IgD-negative memory B cell (primary cell): ENCODE results near the gene RIPK1. TPM values are rescaled to one million over a fixed set of nuclear protein-coding genes. Genes with fewer than 3 reads are reported as not detected.
"Not testable (repeated sequence)": the region's sequence is repeated elsewhere in the genome, so short reads cannot be mapped to it uniquely, and the experiment has no call there.

Experiments
- H3K27ac Mint-ChIP-seq, 3 donors: one replicate each; pipeline ENCODE4 v1.8.0; 2020 to 2022; ENCODE audit warnings: mild to moderate bottlenecking in 3 of 3, mixed read lengths in 3 of 3, moderate library complexity in 1 of 3
- H3K27me3 Mint-ChIP-seq: one replicate; pipeline ENCODE4 v1.8.0; 2021; ENCODE audit warnings: mixed read lengths
- H3K36me3 Mint-ChIP-seq: one replicate; pipeline ENCODE4 v1.8.0; 2020; ENCODE audit warnings: mild to moderate bottlenecking, mixed read lengths
- H3K4me1 Mint-ChIP-seq, 3 donors: one replicate each; pipeline ENCODE4 v1.8.0; 2020 to 2022; ENCODE audit warnings: mixed read lengths in 3 of 3, mild to moderate bottlenecking in 1 of 3
- H3K4me3 Mint-ChIP-seq, 4 donors: one replicate each; pipeline ENCODE4 v1.8.0; 2020 to 2022; ENCODE audit warnings: mild to moderate bottlenecking in 4 of 4, mixed read lengths in 4 of 4, moderate library complexity in 3 of 4
- H3K9me3 Mint-ChIP-seq, 3 donors: one replicate each; pipeline ENCODE4 v1.8.0; 2020 to 2021; ENCODE audit warnings: mixed read lengths in 3 of 3, mild to moderate bottlenecking in 1 of 3
- polyA plus RNA-seq: library from polyadenylated mRNA; unstranded; fragments of 300-500 nt; fragmentation: Illumina TruSeq; gene quantifications from one replicate; pipeline ENCODE4 v1.2.3, GENCODE V29; 2021

Gene RIPK1
- polyA plus RNA-seq, 1 donor from 2014 or later = 13.0 TPM

DNA sequence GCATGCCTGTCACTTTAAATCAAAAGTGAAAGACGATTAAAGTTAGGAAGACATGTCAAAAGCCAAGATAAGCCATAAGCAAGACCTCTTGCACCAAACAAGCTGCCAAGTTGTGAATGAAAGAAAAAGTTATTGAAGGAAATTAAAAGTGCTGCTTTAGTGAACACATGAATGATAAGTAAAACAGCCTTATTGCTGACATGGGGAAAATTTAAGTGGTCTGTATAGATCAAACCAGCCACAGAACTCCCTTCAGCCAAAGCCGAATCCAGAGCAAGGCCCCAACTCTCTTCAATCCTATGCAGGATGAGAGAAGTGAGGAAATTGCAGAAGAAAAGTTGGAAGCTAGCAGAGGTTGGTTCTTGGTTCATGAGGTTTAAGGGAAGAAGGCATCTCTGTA is 9.3 kb upstream of the RIPK1 start:
- Mint-ChIP-seq H3K4me3 (peak overlapping the region in 1 of 4 donors; percentile 56), H3K36me3 (no peaks in the 10 kb centered on the region), H3K4me1 (no peaks in the 10 kb centered on the region), H3K27me3 (no peaks in the 10 kb centered on the region), H3K9me3 (no peaks in the 10 kb centered on the region), H3K27ac (no peak overlapping the region)

DNA sequence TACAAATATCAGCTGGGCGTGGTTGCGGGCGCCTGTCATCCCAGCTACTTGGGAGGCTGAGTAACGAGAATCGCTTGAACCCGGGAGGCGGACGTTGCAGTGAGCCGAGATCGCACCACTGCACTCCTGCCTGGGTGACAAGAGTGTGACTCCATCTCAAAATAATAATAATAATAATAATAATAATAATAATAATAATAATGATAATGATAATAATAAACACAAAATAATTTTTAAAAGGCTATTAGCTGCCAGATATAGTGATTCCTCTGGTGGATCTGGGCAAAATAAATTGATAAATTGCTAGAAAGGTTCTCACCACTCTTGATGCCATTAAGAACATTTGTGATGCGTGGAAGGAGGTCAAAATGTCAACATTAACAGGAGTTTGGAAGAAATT is 8.2 kb upstream of the RIPK1 start:
- H3K9me3 Mint-ChIP-seq, H3K36me3 Mint-ChIP-seq, H3K27me3 Mint-ChIP-seq, H3K27ac Mint-ChIP-seq, H3K4me1 Mint-ChIP-seq: not testable (repeated sequence)
- H3K4me3 Mint-ChIP-seq = peak overlapping the region in 1 of 4 donors; percentile 33

DNA sequence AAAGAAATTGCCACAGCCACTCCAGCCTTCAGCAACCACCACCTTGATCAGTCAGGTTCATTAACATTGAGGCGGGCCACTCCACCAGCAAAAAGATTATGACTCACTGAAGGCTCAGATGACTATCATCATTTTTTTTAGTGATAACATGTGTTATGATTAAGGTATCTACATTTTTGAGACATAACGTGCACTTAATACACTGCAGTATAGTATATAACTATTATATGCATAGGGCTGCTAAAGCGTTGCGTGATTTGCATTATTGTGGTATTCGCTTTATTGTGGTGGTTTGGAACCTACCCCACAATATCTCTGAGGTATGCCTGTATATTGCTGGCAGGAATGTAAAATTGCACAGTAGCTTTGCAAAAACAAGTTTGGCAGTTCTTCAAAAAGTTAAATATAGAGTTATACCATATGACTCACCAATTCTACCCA is 6.8 kb upstream of the RIPK1 start:
- Mint-ChIP-seq H3K27ac (no peak overlapping the region), H3K4me1 (peaks cover 0 to 10% (median 8%) of the 10 kb centered on the region in 3 donors), H3K9me3 (no peaks in the 10 kb centered on the region), H3K36me3 (no peaks in the 10 kb centered on the region), H3K27me3 (no peaks in the 10 kb centered on the region), H3K4me3 (peak overlapping the region in 1 of 4 donors; percentile 80)

- Mint-ChIP-seq H3K4me1 (peaks cover 5 to 20% (median 15%) of the 10 kb centered on the region in 3 donors), H3K27ac (peak overlapping the region in 1 of 3 donors; percentile 61), H3K4me3 (peak overlapping the region; percentile 89 to 94 (median 94))
- not testable (repeated sequence) for H3K27me3 Mint-ChIP-seq, H3K9me3 Mint-ChIP-seq, H3K36me3 Mint-ChIP-seq
Observed at GRCh38 chr6:3063340-3063732, 5.0 kb upstream of the RIPK1 start.

DNA sequence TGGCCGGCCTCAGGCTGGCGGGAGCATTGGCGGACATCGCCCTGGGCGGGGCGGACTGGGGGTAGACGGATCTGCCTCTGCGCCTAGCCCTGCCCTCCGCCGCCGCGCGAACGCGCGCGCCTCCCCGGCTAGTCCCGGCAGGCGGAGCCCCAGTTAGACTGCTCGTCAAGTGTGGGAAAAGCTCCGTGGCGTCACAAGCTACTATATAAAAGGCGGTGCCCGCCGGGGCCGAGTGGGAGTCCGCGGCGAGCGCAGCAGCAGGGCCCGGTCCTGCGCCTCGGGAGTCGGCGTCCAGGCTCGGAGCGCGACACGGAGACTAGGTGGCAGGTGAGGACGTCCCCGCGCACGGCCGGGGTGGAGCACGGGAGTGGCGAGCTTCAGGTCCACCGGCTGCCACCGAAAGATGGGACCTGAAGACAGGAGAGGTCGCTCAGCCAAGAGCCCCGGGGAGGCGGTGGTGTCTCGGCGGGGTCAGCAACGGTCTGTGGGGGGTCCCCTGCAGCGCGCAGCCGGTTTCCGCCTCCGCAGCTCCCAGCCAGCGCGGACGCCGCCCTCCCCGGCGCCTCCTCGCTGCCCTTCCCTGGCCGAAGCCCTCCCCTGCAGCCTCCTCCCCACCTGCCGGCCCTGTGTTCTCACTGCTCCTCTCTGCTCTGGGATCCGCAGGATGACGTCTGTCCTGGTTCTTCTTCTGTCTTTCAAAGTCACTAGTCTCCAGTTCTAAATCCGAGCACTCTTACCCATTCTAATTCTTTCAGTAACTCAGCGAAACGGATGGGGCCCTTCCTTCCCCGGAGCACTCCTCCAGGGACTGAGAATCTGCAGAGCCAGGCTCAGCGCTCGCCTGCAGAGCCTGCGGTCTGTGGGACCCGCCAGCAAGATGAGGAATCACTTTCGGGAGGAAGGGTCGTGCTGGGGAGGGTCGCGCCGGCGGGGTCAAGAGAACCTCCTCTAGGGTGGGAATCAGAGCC is 4.3 kb upstream of the RIPK1 start:
- Mint-ChIP-seq H3K9me3 (no peaks in the 10 kb centered on the region), H3K4me1 (peaks cover 7 to 20% (median 15%) of the 10 kb centered on the region in 3 donors), H3K27ac (peak overlapping the region; percentile 49 to 89 (median 61)), H3K27me3 (no peaks in the 10 kb centered on the region), H3K4me3 (peak overlapping the region; percentile 89 to 94 (median 94)), H3K36me3 (no peaks in the 10 kb centered on the region)

DNA sequence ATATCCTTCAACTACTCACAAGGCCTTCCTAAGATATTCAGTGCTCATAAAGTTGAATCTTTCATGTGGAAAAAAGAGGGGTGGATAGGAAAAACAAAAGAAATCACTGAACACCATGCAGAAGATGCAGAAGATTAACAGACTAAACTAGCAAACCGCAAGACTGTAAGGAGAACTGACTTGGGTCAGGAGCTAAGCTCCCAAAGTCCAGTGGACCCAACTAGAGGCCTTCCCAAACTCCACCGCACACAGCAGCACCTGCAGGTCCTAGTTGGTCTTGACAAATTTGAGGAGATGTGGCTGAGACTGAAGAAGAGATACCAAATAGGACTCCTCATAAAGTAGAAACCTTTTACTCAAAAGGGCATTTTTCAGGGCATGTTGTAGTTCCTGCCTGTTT is 3.3 kb downstream of the RIPK1 start:
- peaks cover 38 to 47% (median 44%) of the 10 kb centered on the region in 3 donors for H3K4me1 Mint-ChIP-seq
- H3K9me3 Mint-ChIP-seq = no peaks in the 10 kb centered on the region
- peak overlapping the region in 1 of 4 donors; percentile 79 for H3K4me3 Mint-ChIP-seq
- H3K27ac Mint-ChIP-seq = peak overlapping the region in 1 of 3 donors; percentile 69
- H3K27me3 Mint-ChIP-seq = peaks cover 2% of the 10 kb centered on the region
- H3K36me3 Mint-ChIP-seq = peaks cover 5% of the 10 kb centered on the region

DNA sequence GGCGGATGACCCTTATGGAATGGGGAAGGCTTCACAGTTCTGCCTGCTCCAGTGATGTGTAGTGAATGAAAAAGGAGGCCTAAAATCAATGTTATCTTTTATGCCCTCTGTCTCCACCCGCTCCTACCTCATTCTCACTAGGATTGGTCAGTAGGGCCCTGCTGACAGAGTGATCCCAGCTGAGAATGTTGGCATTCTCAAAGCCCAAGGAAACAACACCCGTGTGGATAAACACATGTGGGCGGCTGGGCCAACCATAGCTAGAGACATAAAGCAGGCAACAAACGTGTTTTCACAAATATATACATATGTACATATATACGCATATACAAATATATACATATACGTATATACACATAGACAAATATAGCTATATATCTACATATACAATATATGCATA is 4.5 kb downstream of the RIPK1 start:
- Mint-ChIP-seq H3K9me3 (no peaks in the 10 kb centered on the region), H3K4me3 (no peak overlapping the region), H3K27ac (no peak overlapping the region), H3K36me3 (peaks cover 8% of the 10 kb centered on the region), H3K4me1 (peaks cover 32 to 47% (median 44%) of the 10 kb centered on the region in 3 donors), H3K27me3 (peaks cover 2% of the 10 kb centered on the region)

GRCh38 chr6:3073382-3073781 is 5.1 kb downstream of the RIPK1 start:
- Mint-ChIP-seq H3K27me3 (peaks cover 2% of the 10 kb centered on the region), H3K4me3 (no peak overlapping the region), H3K36me3 (peaks cover 13% of the 10 kb centered on the region), H3K9me3 (no peaks in the 10 kb centered on the region), H3K27ac (no peak overlapping the region), H3K4me1 (peaks cover 30 to 45% (median 39%) of the 10 kb centered on the region in 3 donors)

- H3K27me3 Mint-ChIP-seq = peaks cover 2% of the 10 kb centered on the region
- H3K4me3 Mint-ChIP-seq = peak overlapping the region in 2 of 4 donors; percentile 25 to 42
Observed at GRCh38 chr6:3075772-3076113, 7.4 kb downstream of the RIPK1 start.

GRCh38 chr6:3076320-3076719 is 8.0 kb downstream of the RIPK1 start:
- no peak overlapping the region for H3K4me3 Mint-ChIP-seq
- no peak overlapping the region for H3K27ac Mint-ChIP-seq
- H3K9me3 Mint-ChIP-seq = no peaks in the 10 kb centered on the region
- H3K27me3 Mint-ChIP-seq = peaks cover 2% of the 10 kb centered on the region
- H3K4me1 Mint-ChIP-seq = peaks cover 24 to 35% (median 25%) of the 10 kb centered on the region in 3 donors
- H3K36me3 Mint-ChIP-seq = peaks cover 17% of the 10 kb centered on the region

More at GRCh38 chr6:3075772-3076113, 7.4 kb downstream of the RIPK1 start:
- peaks cover 24 to 38% (median 28%) of the 10 kb centered on the region in 3 donors for H3K4me1 Mint-ChIP-seq
- no peaks in the 10 kb centered on the region for H3K9me3 Mint-ChIP-seq
- H3K27ac Mint-ChIP-seq = peak overlapping the region in 2 of 3 donors; percentile 33 to 49
- peaks cover 16% of the 10 kb centered on the region for H3K36me3 Mint-ChIP-seq

GRCh38 chr6:3077430-3077829 is 9.1 kb downstream of the RIPK1 start:
- Mint-ChIP-seq H3K36me3 (peaks cover 19% of the 10 kb centered on the region), H3K4me3 (no peak overlapping the region), H3K27ac (peak overlapping the region in 1 of 3 donors; percentile 73), H3K9me3 (no peaks in the 10 kb centered on the region), H3K4me1 (peaks cover 20 to 29% (median 21%) of the 10 kb centered on the region in 3 donors), H3K27me3 (peaks cover 2% of the 10 kb centered on the region)

DNA sequence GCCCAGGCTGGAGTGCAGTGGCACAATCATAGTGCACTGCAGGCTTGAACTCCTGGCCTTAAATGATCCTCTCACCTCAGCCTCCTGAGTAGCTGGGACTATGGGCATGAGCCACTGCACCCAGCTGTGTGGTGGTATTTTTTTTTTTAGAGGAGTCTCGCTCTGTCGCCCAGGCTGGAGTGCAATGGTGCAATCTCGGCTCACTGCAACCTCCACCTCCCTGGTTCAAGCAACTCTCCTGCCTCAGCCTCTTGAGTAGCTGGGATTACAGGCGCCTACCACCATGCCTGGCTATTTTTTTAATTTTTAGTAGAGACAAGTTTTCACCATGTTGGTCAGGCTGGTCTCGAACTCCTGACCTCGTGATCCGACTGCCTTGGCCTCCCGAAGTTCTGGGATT is 10.7 kb downstream of the RIPK1 start:
- peaks cover 15 to 24% (median 17%) of the 10 kb centered on the region in 3 donors for H3K4me1 Mint-ChIP-seq
- H3K27ac Mint-ChIP-seq, H3K9me3 Mint-ChIP-seq, H3K27me3 Mint-ChIP-seq: not testable (repeated sequence)
- peaks cover 15% of the 10 kb centered on the region for H3K36me3 Mint-ChIP-seq
- peak overlapping the region in 1 of 4 donors; percentile 17 for H3K4me3 Mint-ChIP-seq

- Mint-ChIP-seq H3K27ac (no peak overlapping the region), H3K36me3 (peaks cover 18% of the 10 kb centered on the region), H3K4me3 (no peak overlapping the region), H3K9me3 (no peaks in the 10 kb centered on the region), H3K4me1 (peaks cover 12 to 20% (median 14%) of the 10 kb centered on the region in 3 donors), H3K27me3 (peaks cover 2% of the 10 kb centered on the region)
Observed at GRCh38 chr6:3079682-3080081, 11.4 kb downstream of the RIPK1 start.

GRCh38 chr6:3081960-3082359 is 13.7 kb downstream of the RIPK1 start:
- peaks cover 24% of the 10 kb centered on the region for H3K36me3 Mint-ChIP-seq
- no peaks in the 10 kb centered on the region for H3K27me3 Mint-ChIP-seq
- peaks cover 0 to 5% (median 1%) of the 10 kb centered on the region in 3 donors for H3K4me1 Mint-ChIP-seq
- peaks cover 0 to 4% (median 0%) of the 10 kb centered on the region in 3 donors for H3K9me3 Mint-ChIP-seq
- H3K4me3 Mint-ChIP-seq = no peak overlapping the region
- H3K27ac Mint-ChIP-seq = no peak overlapping the region

GRCh38 chr6:3085074-3085473 is 16.8 kb downstream of the RIPK1 start:
- peaks cover 18% of the 10 kb centered on the region for H3K36me3 Mint-ChIP-seq

More at GRCh38 chr6:3085074-3085473, 16.8 kb downstream of the RIPK1 start:
- no peak overlapping the region for H3K27ac Mint-ChIP-seq
- no peaks in the 10 kb centered on the region for H3K27me3 Mint-ChIP-seq
- peaks cover 0 to 4% (median 0%) of the 10 kb centered on the region in 3 donors for H3K9me3 Mint-ChIP-seq
- peaks cover 0 to 1% (median 0%) of the 10 kb centered on the region in 3 donors for H3K4me1 Mint-ChIP-seq
- no peak overlapping the region for H3K4me3 Mint-ChIP-seq
